ENCODE results near the gene CFAP58.

CFAP58 gene

GRCh38 chr10:104342941-104343411, 10.7 kb upstream of the CFAP58 start:
- H3K4me3 ChIP-seq (replicated peaks in 1 of 2; ENCODE audit: low read depth in 2 of 2, low read length in 2 of 2) = no peak overlapping the region
- TF ChIP-seq, protein P1, sequence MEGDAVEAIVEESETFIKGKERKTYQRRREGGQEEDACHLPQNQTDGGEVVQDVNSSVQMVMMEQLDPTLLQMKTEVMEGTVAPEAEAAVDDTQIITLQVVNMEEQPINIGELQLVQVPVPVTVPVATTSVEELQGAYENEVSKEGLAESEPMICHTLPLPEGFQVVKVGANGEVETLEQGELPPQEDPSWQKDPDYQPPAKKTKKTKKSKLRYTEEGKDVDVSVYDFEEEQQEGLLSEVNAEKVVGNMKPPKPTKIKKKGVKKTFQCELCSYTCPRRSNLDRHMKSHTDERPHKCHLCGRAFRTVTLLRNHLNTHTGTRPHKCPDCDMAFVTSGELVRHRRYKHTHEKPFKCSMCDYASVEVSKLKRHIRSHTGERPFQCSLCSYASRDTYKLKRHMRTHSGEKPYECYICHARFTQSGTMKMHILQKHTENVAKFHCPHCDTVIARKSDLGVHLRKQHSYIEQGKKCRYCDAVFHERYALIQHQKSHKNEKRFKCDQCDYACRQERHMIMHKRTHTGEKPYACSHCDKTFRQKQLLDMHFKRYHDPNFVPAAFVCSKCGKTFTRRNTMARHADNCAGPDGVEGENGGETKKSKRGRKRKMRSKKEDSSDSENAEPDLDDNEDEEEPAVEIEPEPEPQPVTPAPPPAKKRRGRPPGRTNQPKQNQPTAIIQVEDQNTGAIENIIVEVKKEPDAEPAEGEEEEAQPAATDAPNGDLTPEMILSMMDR (IDR thresholded peaks at IDR 0.05; ENCODE audit: low read depth, low read length) = no peak
- peak; percentile 30 to 55 for DNase-seq (ENCODE audit: low read depth in 2 of 2)

- TF ChIP-seq, protein P1 (IDR thresholded peaks at IDR 0.05; ENCODE audit: low read depth, low read length) = no peak
- H3K4me3 ChIP-seq (replicated peaks in 1 of 2; ENCODE audit: low read depth in 2 of 2, low read length in 2 of 2) = no peak overlapping the region
- no peak for DNase-seq (ENCODE audit: low read depth in 2 of 2)
Measured at GRCh38 chr10:104344219-104344618, 9.4 kb upstream of the CFAP58 start.

DNA sequence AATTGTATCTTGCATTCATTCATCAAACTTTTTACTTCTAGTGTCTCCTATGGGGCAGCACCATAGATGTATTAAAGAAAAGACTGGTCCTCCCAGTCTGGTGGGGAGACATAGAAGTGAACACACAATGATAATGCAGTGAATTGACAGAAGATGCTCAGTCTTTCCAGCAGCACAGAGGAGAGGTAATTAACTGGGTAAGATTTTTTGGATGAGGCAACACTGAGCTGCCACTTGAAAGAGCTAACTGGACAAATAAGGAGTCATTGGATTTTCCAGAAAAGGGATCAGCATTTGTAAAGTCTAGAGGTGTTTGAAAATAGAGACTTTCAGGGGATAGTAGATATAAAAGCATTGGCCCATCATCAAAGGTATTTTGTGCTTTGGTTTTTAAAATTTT, 8.1 kb upstream of the CFAP58 start:
- DNase-seq (ENCODE audit: low read depth in 2 of 2) = no peak
- H3K4me3 ChIP-seq (replicated peaks in 1 of 2; ENCODE audit: low read depth in 2 of 2, low read length in 2 of 2) = no peak overlapping the region
- TF ChIP-seq, protein P1 (IDR thresholded peaks at IDR 0.05; ENCODE audit: low read depth, low read length) = no peak

GRCh38 chr10:104345941-104346340, 7.7 kb upstream of the CFAP58 start:
- DNase-seq (ENCODE audit: low read depth in 2 of 2) = no peak
- TF ChIP-seq, protein P1 (IDR thresholded peaks at IDR 0.05; ENCODE audit: low read depth, low read length) = no peak
- H3K4me3 ChIP-seq (replicated peaks in 1 of 2; ENCODE audit: low read depth in 2 of 2, low read length in 2 of 2) = no peak overlapping the region

- H3K4me3 ChIP-seq (replicated peaks in 1 of 2; ENCODE audit: low read depth in 2 of 2, low read length in 2 of 2) = no peak overlapping the region
- no peak for DNase-seq (ENCODE audit: low read depth in 2 of 2)
- TF ChIP-seq, protein P1 (IDR thresholded peaks at IDR 0.05; ENCODE audit: low read depth, low read length) = no peak
Measured at GRCh38 chr10:104347295-104348045, 6.2 kb upstream of the CFAP58 start.

- TF ChIP-seq, protein P1 (IDR thresholded peaks at IDR 0.05; ENCODE audit: low read depth, low read length) = no peak
- DNase-seq (ENCODE audit: low read depth in 2 of 2) = no peak
- no peak overlapping the region for H3K4me3 ChIP-seq (replicated peaks in 1 of 2; ENCODE audit: low read depth in 2 of 2, low read length in 2 of 2)
Measured at GRCh38 chr10:104348601-104349000, 5.0 kb upstream of the CFAP58 start.

Measured in cardiac fibroblast (primary cell).